Gastroesophageal sphincter (tissue), 4 donors: ENCODE measurements around the gene S100A9. TPM values are rescaled to one million over a fixed set of nuclear protein-coding genes. Genes with fewer than 3 reads are reported as not detected.

Source experiments
- ATAC-seq: fragments of 150-250 bp; one replicate; pipeline ENCODE4 v1.9.1; 2016; ENCODE audit warnings: mild to moderate bottlenecking, moderate library complexity
- H3K27ac ChIP-seq, 4 donors: fragments of 200-600 bp; sonication (generic) in 3 of 4; 1 replicate in 3 of 4; 2 replicates in 1 of 4; pipeline ENCODE4 v1.5.1; 2016 to 2019
- H3K27me3 ChIP-seq: fragments of 200-600 bp; sonication (generic); one replicate; pipeline ENCODE4 v1.5.1; 2019
- H3K36me3 ChIP-seq, 2 donors: fragments of 200-600 bp; sonication (generic); one replicate each; pipeline ENCODE4 v1.5.1; 2019; ENCODE audit warnings: control low read depth in 1 of 2
- H3K4me1 ChIP-seq, 3 donors: fragments of 200-600 bp; sonication (generic); 1 replicate in 2 of 3; 2 replicates in 1 of 3; pipeline ENCODE4 v1.5.1; 2016 to 2019; ENCODE audit warnings: control low read depth in 2 of 3
- H3K4me3 ChIP-seq, 2 donors: fragments of 200-600 bp; sonication (generic); one replicate each; pipeline ENCODE4 v1.5.1; 2019; ENCODE audit warnings: mild to moderate bottlenecking in 1 of 2, moderate library complexity in 1 of 2
- H3K9me3 ChIP-seq, 3 donors: fragments of 200-600 bp; sonication (generic); one replicate each; pipeline ENCODE4 v1.5.1; 2017 to 2019; ENCODE audit warnings: control low read depth in 2 of 3
- EP300 ChIP-seq: sonication (generic); formaldehyde crosslinking; IDR thresholded peaks from one replicate; pipeline ENCODE4 v1.6.1; 2017; ENCODE audit warnings: antibody characterized with exemption, mild to moderate bottlenecking
- POLR2A ChIP-seq, 2 donors: fragments of 450-650 bp; IDR thresholded peaks; one replicate each; pipeline ENCODE4 v1.6.1; 2017; ENCODE audit warnings: antibody characterized with exemption in 2 of 2, mild to moderate bottlenecking in 2 of 2, moderate library complexity in 1 of 2
- POLR2AphosphoS5 ChIP-seq: sonication (generic); formaldehyde crosslinking; IDR thresholded peaks from one replicate; pipeline ENCODE4 v1.6.1; 2017; ENCODE audit warnings: antibody characterized with exemption
- WGBS, 2 donors: methylation state at CpG; one replicate each; pipeline ENCODE4 v1.1.5; 2018; ENCODE audit warnings: low coverage in 1 of 2; 5-methylcytosine and 5-hydroxymethylcytosine counted together
- total RNA-seq, 4 donors: library from RNA; depleted of rRNA; stranded (reverse); fragments of >200 nt; gene quantifications; one replicate each; pipeline ENCODE4 v1.1.0, GENCODE V29; 2016
- TF ChIP-seq, protein P1 (sequence below), 4 experiments: fragments of 200-600 bp in 2 of 4; fragments of 450-650 bp in 2 of 4; sonication (generic) in 1 of 4; IDR thresholded peaks; one replicate each; pipeline ENCODE4 v1.5.1; 2017 to 2019; ENCODE audit warnings: antibody characterized with exemption in 4 of 4, mild to moderate bottlenecking in 2 of 4, moderate library complexity in 2 of 4

Gene S100A9
- total RNA-seq, 4 donors from 2014 or later = 65.3 to 2,906 (median 485) TPM

DNA sequence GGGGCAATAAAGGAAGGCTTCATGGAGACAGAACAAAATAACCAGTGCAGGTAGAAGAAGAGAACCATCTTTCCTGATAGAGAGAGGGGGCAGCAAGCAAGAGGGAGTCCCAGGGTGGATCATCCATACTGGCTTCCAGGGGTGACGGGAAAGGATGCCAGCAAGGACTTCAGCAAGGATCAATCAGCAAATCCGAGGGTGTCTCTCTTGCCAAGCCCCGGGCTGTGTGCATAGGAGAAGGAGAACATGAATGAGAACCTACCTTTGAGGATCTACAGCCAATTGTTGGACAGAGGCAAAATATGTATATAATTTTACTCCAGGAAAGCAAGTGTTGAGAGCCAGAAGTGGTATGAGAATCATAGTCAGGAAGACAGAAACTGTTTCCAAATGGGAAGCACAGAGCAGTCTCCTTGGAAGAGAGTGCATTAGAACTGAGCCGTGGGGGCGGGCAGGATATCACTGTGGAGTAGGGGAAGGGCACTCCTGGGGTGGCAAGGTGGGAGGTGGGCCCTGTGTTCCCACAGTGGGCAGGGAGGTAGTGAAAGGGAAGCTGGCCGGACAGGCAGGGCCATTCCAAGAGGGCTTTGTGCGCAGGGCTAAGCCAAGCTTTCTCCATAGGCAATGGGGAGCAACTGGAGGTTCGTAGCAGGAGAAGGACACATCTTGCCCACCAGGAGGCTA, 1.1 kb upstream of the S100A9 start:
- WGBS, 2 donors = 71 to 84% methylated on average over 6 to 8 of the region's 8 CpGs
- no peak for ATAC-seq
- Histone ChIP-seq H3K27me3 (peaks cover 30% of the 10 kb centered on the region), H3K9me3 (no peaks in the 10 kb centered on the region), H3K36me3 (no peaks in the 10 kb centered on the region), H3K4me3 (no peak overlapping the region), H3K4me1 (no peaks in the 10 kb centered on the region), H3K27ac (no peak overlapping the region)
- TF ChIP-seq POLR2A (IDR thresholded peaks at IDR 0.05) = no peak
- TF ChIP-seq, protein P1, sequence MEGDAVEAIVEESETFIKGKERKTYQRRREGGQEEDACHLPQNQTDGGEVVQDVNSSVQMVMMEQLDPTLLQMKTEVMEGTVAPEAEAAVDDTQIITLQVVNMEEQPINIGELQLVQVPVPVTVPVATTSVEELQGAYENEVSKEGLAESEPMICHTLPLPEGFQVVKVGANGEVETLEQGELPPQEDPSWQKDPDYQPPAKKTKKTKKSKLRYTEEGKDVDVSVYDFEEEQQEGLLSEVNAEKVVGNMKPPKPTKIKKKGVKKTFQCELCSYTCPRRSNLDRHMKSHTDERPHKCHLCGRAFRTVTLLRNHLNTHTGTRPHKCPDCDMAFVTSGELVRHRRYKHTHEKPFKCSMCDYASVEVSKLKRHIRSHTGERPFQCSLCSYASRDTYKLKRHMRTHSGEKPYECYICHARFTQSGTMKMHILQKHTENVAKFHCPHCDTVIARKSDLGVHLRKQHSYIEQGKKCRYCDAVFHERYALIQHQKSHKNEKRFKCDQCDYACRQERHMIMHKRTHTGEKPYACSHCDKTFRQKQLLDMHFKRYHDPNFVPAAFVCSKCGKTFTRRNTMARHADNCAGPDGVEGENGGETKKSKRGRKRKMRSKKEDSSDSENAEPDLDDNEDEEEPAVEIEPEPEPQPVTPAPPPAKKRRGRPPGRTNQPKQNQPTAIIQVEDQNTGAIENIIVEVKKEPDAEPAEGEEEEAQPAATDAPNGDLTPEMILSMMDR (IDR thresholded peaks at IDR 0.05) = no peak
- TF ChIP-seq EP300 = no peak
- no peak for TF ChIP-seq POLR2AphosphoS5

DNA sequence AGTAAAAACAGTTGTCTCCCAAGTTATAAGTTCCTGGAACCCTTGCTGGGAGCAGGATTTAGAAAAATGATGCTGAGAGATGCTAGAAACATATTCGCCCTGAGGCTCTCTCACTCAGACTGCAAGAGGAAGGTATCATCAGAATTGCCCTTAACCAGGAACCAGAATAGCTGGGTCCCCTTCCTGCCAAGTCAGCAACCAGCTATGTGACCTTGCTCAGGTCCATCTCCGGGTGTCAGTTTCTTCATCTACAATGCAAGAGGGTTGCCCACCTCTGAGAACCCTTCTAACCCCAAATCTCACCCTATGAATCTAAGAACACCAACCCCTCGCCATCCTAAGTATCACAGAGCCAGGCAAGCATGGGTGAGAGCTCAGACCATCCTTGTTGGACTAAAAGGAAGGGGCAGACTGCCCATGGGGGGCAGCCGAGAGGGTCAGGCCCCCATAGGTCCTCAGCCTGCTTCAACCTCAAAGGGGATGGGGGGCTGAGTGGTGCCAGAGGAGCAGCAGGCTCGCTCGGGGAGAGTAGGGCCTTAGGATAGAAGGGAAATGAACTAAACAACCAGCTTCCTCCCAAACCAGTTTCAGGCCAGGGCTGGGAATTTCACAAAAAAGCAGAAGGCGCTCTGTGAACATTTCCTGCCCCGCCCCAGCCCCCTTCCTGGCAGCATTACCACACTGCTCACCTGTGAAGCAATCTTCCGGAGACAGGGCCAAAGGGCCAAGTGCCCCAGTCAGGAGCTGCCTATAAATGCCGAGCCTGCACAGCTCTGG, 390 bp upstream of the S100A9 start:
- ATAC-seq = peak; percentile 64
- no peak overlapping the region for H3K4me3 ChIP-seq

DNA sequence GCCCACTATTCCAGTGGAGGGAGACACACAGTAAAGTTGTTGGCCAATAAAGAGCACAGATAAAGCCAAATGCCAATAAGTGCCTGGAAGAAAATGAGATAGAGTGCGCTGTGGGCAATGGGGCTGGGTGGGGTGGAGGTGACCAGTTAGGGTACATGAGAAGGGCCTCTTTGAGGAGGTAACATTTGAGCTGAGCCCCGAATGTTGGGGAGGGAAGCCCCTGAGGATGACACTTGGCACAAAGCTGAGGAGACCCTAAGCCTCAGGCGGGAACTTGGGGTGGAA, 979 bp downstream of the S100A9 start:
- no peaks in the 10 kb centered on the region for H3K36me3 ChIP-seq
- TF ChIP-seq POLR2AphosphoS5 = no peak
- TF ChIP-seq, protein P1 (IDR thresholded peaks at IDR 0.05) = no peak
- no peak for TF ChIP-seq EP300
- no peak for TF ChIP-seq POLR2A (IDR thresholded peaks at IDR 0.05)
- peaks cover 17% of the 10 kb centered on the region for H3K27me3 ChIP-seq
- H3K9me3 ChIP-seq = no peaks in the 10 kb centered on the region
- ATAC-seq = no peak
- H3K27ac ChIP-seq = no peak overlapping the region
- H3K4me3 ChIP-seq = no peak overlapping the region
- H3K4me1 ChIP-seq = no peaks in the 10 kb centered on the region
- WGBS, 2 donors = 72 to 93% methylated on average over 3 of the region's 3 CpGs

More for the DNA sequence above, 390 bp upstream of the S100A9 start:
- H3K36me3 ChIP-seq = no peaks in the 10 kb centered on the region
- H3K27ac ChIP-seq = peak overlapping the region in 1 of 4 donors; percentile 17
- H3K27me3 ChIP-seq = peaks cover 24% of the 10 kb centered on the region
- H3K9me3 ChIP-seq = no peaks in the 10 kb centered on the region
- 51 to 73% methylated on average over 2 to 6 of the region's 10 CpGs for WGBS, 2 donors
- no peak for TF ChIP-seq EP300
- TF ChIP-seq, protein P1 (IDR thresholded peaks at IDR 0.05) = no peak
- TF ChIP-seq POLR2AphosphoS5 = no peak
- TF ChIP-seq POLR2A (IDR thresholded peaks at IDR 0.05) = no peak
- no peaks in the 10 kb centered on the region for H3K4me1 ChIP-seq

DNA sequence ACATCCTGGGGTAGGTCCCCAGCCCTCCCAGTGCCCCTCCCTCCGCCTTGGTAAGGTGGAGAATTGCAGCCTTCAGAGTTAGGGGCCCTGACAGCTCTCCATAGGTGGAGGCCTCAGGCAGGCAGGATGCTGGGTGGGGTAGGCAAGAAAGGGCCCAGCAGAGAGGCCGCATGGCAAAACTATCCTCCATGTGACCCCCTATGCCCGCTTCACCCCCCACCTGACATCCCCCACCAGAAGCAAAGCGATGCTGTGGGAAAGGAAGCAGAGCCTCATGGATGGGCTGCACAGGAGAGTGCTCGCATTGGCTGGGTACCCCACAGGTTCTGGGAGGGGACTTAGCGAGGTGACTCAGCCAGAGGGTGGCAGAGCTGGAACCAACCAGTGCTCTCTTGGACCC, 1.6 kb downstream of the S100A9 start:
- peaks cover 12% of the 10 kb centered on the region for H3K27me3 ChIP-seq
- WGBS, 2 donors = 80 to 100% methylated on average over 3 to 4 of the region's 6 CpGs
- no peak overlapping the region for H3K27ac ChIP-seq
- TF ChIP-seq EP300 = no peak
- TF ChIP-seq, protein P1 (IDR thresholded peaks at IDR 0.05) = no peak
- TF ChIP-seq POLR2A (IDR thresholded peaks at IDR 0.05) = no peak
- no peak for TF ChIP-seq POLR2AphosphoS5
- ATAC-seq = no peak
- H3K9me3 ChIP-seq = no peaks in the 10 kb centered on the region
- H3K4me3 ChIP-seq = no peak overlapping the region
- H3K36me3 ChIP-seq = no peaks in the 10 kb centered on the region
- no peaks in the 10 kb centered on the region for H3K4me1 ChIP-seq

DNA sequence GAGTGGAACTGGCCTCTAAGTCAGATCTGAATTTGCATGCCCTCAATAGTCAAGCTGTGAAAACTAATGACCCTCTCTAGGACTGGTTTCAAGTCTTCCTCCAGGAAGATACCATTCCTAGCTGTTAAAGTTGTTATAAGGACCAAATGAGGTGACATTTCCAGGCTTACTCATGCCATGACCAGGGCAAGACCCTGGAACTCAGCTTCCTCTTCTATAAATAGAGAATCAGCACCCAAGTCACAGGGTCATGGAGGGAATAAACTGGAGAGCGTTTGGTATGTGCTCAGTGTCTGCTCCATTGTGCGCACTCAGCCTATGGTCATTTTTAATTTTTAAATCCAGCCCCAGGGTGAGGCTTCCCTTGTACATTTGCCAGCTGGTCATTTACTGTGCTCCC, 2.5 kb downstream of the S100A9 start:
- ATAC-seq = no peak
- WGBS, 2 donors = 84 to 85% methylated on average over 2 of the region's 2 CpGs
- TF ChIP-seq EP300 (no peak), POLR2AphosphoS5 (no peak), POLR2A (IDR thresholded peaks at IDR 0.05) (no peak)
- TF ChIP-seq, protein P1 (IDR thresholded peaks at IDR 0.05) = no peak
- Histone ChIP-seq H3K27ac (no peak overlapping the region), H3K9me3 (no peaks in the 10 kb centered on the region), H3K4me3 (no peak overlapping the region), H3K27me3 (peaks cover 11% of the 10 kb centered on the region), H3K4me1 (no peaks in the 10 kb centered on the region), H3K36me3 (no peaks in the 10 kb centered on the region)
